H9 (cell line): ENCODE measurements around the gene CCDC92B. TPM values are rescaled to one million over a fixed set of nuclear protein-coding genes. Genes with fewer than 3 reads are reported as not detected.

Source experiments
- DNase-seq: peaks from one replicate; pipeline ENCODE4 v3.0.0-alpha.2; 2017
- H2AFZ ChIP-seq: one replicate; pipeline ENCODE4 v1.6.1; 2013; ENCODE audit warnings: mild to moderate bottlenecking, low read length, control low read depth, moderate library complexity
- H2AK5ac ChIP-seq: 2 replicates; pipeline ENCODE4 v1.6.1; 2013; ENCODE audit warnings: low read length, control low read depth, mixed read lengths; ENCODE audit not compliant: insufficient read length
- H2BK120ac ChIP-seq: one replicate; pipeline ENCODE4 v1.6.1; 2013; ENCODE audit warnings: low read depth, mild to moderate bottlenecking, low read length, control low read depth, inconsistent platforms; ENCODE audit not compliant: poor library complexity, severe bottlenecking
- H2BK12ac ChIP-seq: 2 replicates; pipeline ENCODE4 v1.6.1; 2013; ENCODE audit warnings: low read length, control low read depth, mixed read lengths, low read depth; ENCODE audit not compliant: insufficient read length
- H2BK15ac ChIP-seq: 2 replicates; pipeline ENCODE4 v1.6.1; 2013; ENCODE audit warnings: low read depth, low read length, control low read depth
- H2BK20ac ChIP-seq: one replicate; pipeline ENCODE4 v1.6.1; 2013; ENCODE audit warnings: low read depth, mild to moderate bottlenecking, low read length, control low read depth, inconsistent platforms; ENCODE audit not compliant: poor library complexity, severe bottlenecking
- H2BK5ac ChIP-seq: 2 replicates; pipeline ENCODE4 v1.6.1; 2013; ENCODE audit warnings: low read length, control low read depth, mixed read lengths; ENCODE audit not compliant: insufficient read length
- H3K14ac ChIP-seq: 2 replicates; pipeline ENCODE4 v1.6.1; 2013; ENCODE audit warnings: low read length, control low read depth; ENCODE audit not compliant: insufficient read depth
- H3K18ac ChIP-seq: 2 replicates; pipeline ENCODE4 v1.6.1; 2013; ENCODE audit warnings: low read depth, mild to moderate bottlenecking, mixed read lengths, low read length, control low read depth; ENCODE audit not compliant: insufficient read length
- H3K23ac ChIP-seq: 2 replicates; pipeline ENCODE4 v1.6.1; 2013; ENCODE audit warnings: low read length, control low read depth, mixed read lengths, low read depth; ENCODE audit not compliant: insufficient read length
- H3K23me2 ChIP-seq: 2 replicates; pipeline ENCODE4 v1.6.1; 2013; ENCODE audit warnings: low read depth, mild to moderate bottlenecking, mixed read lengths, low read length, control low read depth; ENCODE audit not compliant: insufficient read length, poor library complexity, severe bottlenecking
- H3K27ac ChIP-seq: 2 replicates; pipeline ENCODE4 v1.5.1; 2013; ENCODE audit warnings: low read length, control low read depth, mixed read lengths, low read depth; ENCODE audit not compliant: insufficient read length
- H3K27me3 ChIP-seq: 2 replicates; pipeline ENCODE4 v1.6.1; 2013; ENCODE audit warnings: low read length, control low read depth, inconsistent platforms; ENCODE audit not compliant: insufficient read depth
- H3K4ac ChIP-seq: 2 replicates; pipeline ENCODE4 v1.6.1; 2013; ENCODE audit warnings: low read depth, mild to moderate bottlenecking, control low read depth, inconsistent platforms, low read length, moderate library complexity
- H3K4me1 ChIP-seq: 2 replicates; pipeline ENCODE4 v1.6.1; 2013; ENCODE audit warnings: low read length, control low read depth, inconsistent platforms; ENCODE audit not compliant: insufficient read depth
- H3K4me2 ChIP-seq: 2 replicates; pipeline ENCODE4 v1.6.1; 2013; ENCODE audit warnings: low read length, control low read depth, mixed read lengths; ENCODE audit not compliant: insufficient read length, insufficient read depth
- H3K56ac ChIP-seq: 2 replicates; pipeline ENCODE4 v1.6.1; 2013; ENCODE audit warnings: low read depth, mild to moderate bottlenecking, mixed read lengths, low read length, control low read depth; ENCODE audit not compliant: insufficient read length
- H3K79me1 ChIP-seq: 2 replicates; pipeline ENCODE4 v1.6.1; 2013; ENCODE audit warnings: low read depth, mild to moderate bottlenecking, moderate library complexity, low read length, control low read depth, inconsistent platforms; ENCODE audit not compliant: insufficient read depth, poor library complexity, severe bottlenecking
- H3K79me2 ChIP-seq: 2 replicates; pipeline ENCODE4 v1.6.1; 2013; ENCODE audit warnings: low read length, control low read depth, inconsistent platforms; ENCODE audit not compliant: insufficient read depth
- H3K9ac ChIP-seq: 2 replicates; pipeline ENCODE4 v1.6.1; 2013; ENCODE audit warnings: low read length, control low read depth, mixed read lengths; ENCODE audit not compliant: insufficient read length; ENCODE audit errors: extremely low read depth
- H3K9me3 ChIP-seq: one replicate; pipeline ENCODE4 v1.6.1; 2013; ENCODE audit warnings: low read depth, low read length, inconsistent platforms; ENCODE audit not compliant: control insufficient read depth
- H3T11ph ChIP-seq: one replicate; pipeline ENCODE4 v1.6.1; 2013; ENCODE audit warnings: mild to moderate bottlenecking, low read length, control low read depth, inconsistent platforms
- H4K20me1 ChIP-seq: one replicate; pipeline ENCODE4 v1.6.1; 2013; ENCODE audit not compliant: control insufficient read depth, insufficient read length, insufficient read depth
- H4K5ac ChIP-seq: 2 replicates; pipeline ENCODE4 v1.6.1; 2013; ENCODE audit warnings: low read depth, mild to moderate bottlenecking, mixed read lengths, low read length, control low read depth; ENCODE audit not compliant: insufficient read length
- H4K8ac ChIP-seq: replicated peaks from 2 replicates; pipeline ENCODE4 v1.6.1; 2013; ENCODE audit warnings: low read length, control low read depth, mixed read lengths, low read depth; ENCODE audit not compliant: insufficient read length
- H4K91ac ChIP-seq: 2 replicates; pipeline ENCODE4 v1.6.1; 2013; ENCODE audit warnings: low read depth, mild to moderate bottlenecking, moderate library complexity, mixed read lengths, low read length, control low read depth; ENCODE audit not compliant: insufficient read length
- H3K27ac Mint-ChIP-seq, 3 experiments: 2 replicates in 2 of 3; 3 replicates in 1 of 3; pipeline ENCODE4 v1.8.0; 2020 to 2021; ENCODE audit warnings: mixed read lengths in 3 of 3, mild to moderate bottlenecking in 1 of 3, moderate library complexity in 1 of 3
- H3K27me3 Mint-ChIP-seq: 2 replicates; pipeline ENCODE4 v1.8.0; 2021; ENCODE audit warnings: low read depth, mild to moderate bottlenecking, moderate library complexity, mixed read lengths
- H3K36me3 Mint-ChIP-seq, 3 experiments: 2 replicates in 2 of 3; 3 replicates in 1 of 3; pipeline ENCODE4 v1.8.0; 2020 to 2021; ENCODE audit warnings: low read depth in 3 of 3, mixed read lengths in 3 of 3; ENCODE audit not compliant: insufficient read depth in 1 of 3
- H3K4me1 Mint-ChIP-seq, 2 experiments: 2 replicates each; pipeline ENCODE4 v1.8.0; 2020; ENCODE audit warnings: mixed read lengths in 2 of 2
- H3K4me3 Mint-ChIP-seq, 2 experiments: 2 replicates in 1 of 2; 3 replicates in 1 of 2; pipeline ENCODE4 v1.8.0; 2020 to 2021; ENCODE audit warnings: mild to moderate bottlenecking in 2 of 2, mixed read lengths in 2 of 2, moderate library complexity in 1 of 2
- H3K9me3 Mint-ChIP-seq, 2 experiments: 2 replicates in 1 of 2; 3 replicates in 1 of 2; pipeline ENCODE4 v1.8.0; 2020; ENCODE audit warnings: mild to moderate bottlenecking in 2 of 2, mixed read lengths in 2 of 2, moderate library complexity in 1 of 2
- WGBS: extraction: QIAGEN DNeasy Blood & Tissue Kit; methylation state at CpG from one replicate; pipeline ENCODE4 v1.1.7; 2013; ENCODE audit warnings: missing lambda C conversion rate, low lambda C conversion rate, mixed read lengths; ENCODE audit not compliant: insufficient read length; ENCODE audit errors: extremely low coverage; 5-methylcytosine and 5-hydroxymethylcytosine counted together
- total RNA-seq: library from RNA; stranded (reverse); gene quantifications from 2 replicates; pipeline ENCODE4 v1.2.1, GENCODE V29; 2021
- TF ChIP-seq, protein P1 (sequence below): fragments of 200-600 bp; sonication (generic); conservative IDR thresholded peaks from 3 replicates; pipeline ENCODE4 v1.8.0; 2021; ENCODE audit warnings: antibody characterized with exemption, mild to moderate bottlenecking

CCDC92B gene
- total RNA-seq, 1 experiment from 2014 or later: 8.0 TPM

DNA sequence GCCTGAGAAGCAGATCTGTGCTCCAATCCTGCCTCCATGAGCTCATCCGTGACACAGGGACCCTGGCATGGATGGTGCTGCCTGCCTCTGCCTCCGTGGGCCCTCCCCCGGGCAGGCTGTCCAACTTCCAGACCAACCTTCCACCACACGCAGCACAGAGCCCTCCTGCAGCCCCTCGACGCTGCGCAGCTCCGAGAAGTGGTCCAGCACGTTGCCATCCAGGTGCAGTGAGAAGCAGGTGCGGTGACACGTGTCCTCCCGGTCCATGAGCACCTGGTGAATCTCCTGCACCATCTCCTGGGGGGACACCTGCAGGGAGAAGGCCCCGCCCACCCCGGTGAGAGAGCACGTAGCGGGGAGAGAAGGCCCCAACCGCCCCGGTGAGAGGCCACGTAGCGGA is 46.3 kb downstream of the CCDC92B start:
- Histone ChIP-seq H4K20me1 (no peaks in the 10 kb centered on the region), H3T11ph (no peak overlapping the region), H3K27me3 (no peaks in the 10 kb centered on the region), H4K91ac (no peak overlapping the region), H3K9me3 (no peaks in the 10 kb centered on the region), H3K23ac (no peak overlapping the region), H3K56ac (no peak overlapping the region), H3K79me2 (peaks cover 6% of the 10 kb centered on the region; the same call in 1 of the 2 replicates), H3K27ac (no peak overlapping the region), H3K9ac (no peak overlapping the region), H2BK12ac (no peak overlapping the region), H2BK15ac (no peak overlapping the region), H2AK5ac (no peak overlapping the region), H2BK5ac (no peak overlapping the region), H2BK120ac (no peak overlapping the region), H4K5ac (no peak overlapping the region), H2BK20ac (no peak overlapping the region), H2AFZ (no peak overlapping the region), H3K79me1 (no peaks in the 10 kb centered on the region), H3K18ac (no peak overlapping the region), H3K4ac (no peak overlapping the region), H3K14ac (no peak overlapping the region), H3K4me2 (no peak overlapping the region), H4K8ac (no peak overlapping the region), H3K4me1 (no peaks in the 10 kb centered on the region; the same call in 1 of the 2 replicates), H3K23me2 (no peaks in the 10 kb centered on the region)
- no CpG with 5 or more reads among the region's 20 CpGs for WGBS
- Mint-ChIP-seq H3K9me3 (no peaks in the 10 kb centered on the region), H3K27ac (no peak overlapping the region), H3K4me3 (no peak overlapping the region), H3K4me1 (peaks cover 17 to 27% of the 10 kb centered on the region in 2 experiments), H3K36me3 (peaks cover 6 to 48% (median 23%) of the 10 kb centered on the region in 3 experiments; a peak in 6 of 7 replicates), H3K27me3 (no peaks in the 10 kb centered on the region)
- no peak for DNase-seq
- TF ChIP-seq, protein P1, sequence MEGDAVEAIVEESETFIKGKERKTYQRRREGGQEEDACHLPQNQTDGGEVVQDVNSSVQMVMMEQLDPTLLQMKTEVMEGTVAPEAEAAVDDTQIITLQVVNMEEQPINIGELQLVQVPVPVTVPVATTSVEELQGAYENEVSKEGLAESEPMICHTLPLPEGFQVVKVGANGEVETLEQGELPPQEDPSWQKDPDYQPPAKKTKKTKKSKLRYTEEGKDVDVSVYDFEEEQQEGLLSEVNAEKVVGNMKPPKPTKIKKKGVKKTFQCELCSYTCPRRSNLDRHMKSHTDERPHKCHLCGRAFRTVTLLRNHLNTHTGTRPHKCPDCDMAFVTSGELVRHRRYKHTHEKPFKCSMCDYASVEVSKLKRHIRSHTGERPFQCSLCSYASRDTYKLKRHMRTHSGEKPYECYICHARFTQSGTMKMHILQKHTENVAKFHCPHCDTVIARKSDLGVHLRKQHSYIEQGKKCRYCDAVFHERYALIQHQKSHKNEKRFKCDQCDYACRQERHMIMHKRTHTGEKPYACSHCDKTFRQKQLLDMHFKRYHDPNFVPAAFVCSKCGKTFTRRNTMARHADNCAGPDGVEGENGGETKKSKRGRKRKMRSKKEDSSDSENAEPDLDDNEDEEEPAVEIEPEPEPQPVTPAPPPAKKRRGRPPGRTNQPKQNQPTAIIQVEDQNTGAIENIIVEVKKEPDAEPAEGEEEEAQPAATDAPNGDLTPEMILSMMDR: no peak
